GM11168 (cell line): ENCODE measurements around the gene DOK6.
"Not testable (repeated sequence)": the region's sequence is repeated elsewhere in the genome, so short reads cannot be mapped to it uniquely, and the experiment has no call there.

Experiments
- in situ Hi-C: fragments of 300-500 bp; cut with MboI; formaldehyde crosslinking; loops from one replicate; pipeline ENCODE4 v1.12.0; 2022; ENCODE audit warnings: low sequenced_read_pairs; ENCODE audit not compliant: unreplicated experiment

The DOK6 gene

DNA sequence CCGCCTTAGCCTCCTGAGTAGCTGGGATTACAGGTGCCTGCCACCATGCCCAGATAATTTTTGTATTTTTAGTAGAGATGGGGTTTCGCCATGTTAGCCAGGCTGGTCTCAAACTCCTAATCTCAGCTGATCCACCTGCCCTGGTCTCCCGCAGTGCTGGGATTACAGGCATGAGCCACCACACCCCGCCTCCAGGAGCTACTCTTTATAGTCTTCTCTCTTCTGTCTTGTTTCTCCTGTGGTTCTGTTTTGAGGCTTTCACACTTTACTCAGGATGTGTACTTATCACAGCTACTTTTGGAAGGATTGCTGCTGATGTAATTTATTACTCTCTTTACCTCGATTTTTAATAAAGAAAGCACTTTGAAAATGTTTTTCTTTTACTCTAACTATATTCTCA, 261.4 kb downstream of the DOK6 start:
- in situ Hi-C loops: not testable (repeated sequence)

DNA sequence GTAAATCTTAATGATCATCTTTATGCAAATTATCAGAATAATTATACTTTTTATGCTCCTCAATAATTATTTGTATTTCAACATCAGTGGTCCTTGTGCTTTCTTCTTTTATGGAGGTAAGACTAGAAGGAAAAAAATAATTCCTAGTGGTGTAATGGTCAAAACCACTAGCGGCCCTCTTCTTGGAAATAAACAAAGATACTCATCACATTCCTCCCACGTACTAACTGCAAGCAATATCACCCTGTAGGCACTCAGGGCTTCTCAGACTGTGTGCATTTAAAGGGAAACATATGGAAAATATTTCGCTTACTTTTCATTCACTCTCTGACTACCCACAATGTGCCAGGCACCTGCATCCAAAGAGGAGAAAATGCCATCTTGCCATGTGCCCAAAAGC, 263.7 kb downstream of the DOK6 start:
- in situ Hi-C loops: no loop called here

- in situ Hi-C loops: no loop called here
Observed at GRCh38 chr18:69674292-69674877, 273.7 kb downstream of the DOK6 start.

DNA sequence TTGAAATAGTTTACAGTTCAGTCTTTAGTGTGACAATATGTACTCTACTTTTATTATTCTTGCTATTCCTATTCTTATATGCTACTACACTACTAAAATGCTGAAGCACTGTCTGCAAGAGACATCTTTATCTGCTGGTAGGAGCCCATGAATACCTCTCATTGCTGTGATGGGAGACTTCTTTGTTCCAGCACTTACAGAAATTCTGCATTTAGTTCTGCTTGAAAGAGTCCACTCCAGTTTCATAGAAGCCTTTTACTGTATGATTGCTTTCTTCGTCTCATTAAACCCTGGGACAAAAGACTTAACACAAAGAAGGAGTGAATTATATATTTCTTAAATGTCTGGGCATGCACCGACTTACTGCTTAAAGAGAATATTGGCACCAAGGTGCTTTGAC, 274.3 kb downstream of the DOK6 start:
- in situ Hi-C loops: no loop called here

GRCh38 chr18:69677595-69677994, 276.9 kb downstream of the DOK6 start:
- in situ Hi-C loops: no loop called here

- in situ Hi-C loops: no loop called here
Observed at GRCh38 chr18:69680123-69680522, 279.4 kb downstream of the DOK6 start.

DNA sequence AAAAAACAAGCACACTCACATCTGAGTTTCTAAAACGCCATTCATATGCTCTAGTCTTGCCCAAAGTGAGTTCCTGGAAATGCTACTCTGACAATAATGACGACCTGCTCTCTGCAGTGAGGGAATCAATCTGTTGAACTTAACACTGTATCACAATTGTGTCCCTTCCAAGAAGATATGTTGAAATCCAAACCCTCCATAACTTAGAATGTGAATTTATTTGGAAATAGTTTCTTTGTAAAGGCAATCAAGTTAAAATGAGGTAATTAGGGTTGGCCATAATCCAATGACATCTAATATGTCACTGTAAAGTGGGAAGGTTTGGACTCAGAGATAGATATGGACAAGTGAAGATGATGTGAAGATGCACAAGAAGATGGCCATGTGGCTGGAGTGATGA, 282.5 kb downstream of the DOK6 start:
- in situ Hi-C loops: no loop called here

GRCh38 chr18:69684789-69685188, 284.1 kb downstream of the DOK6 start:
- in situ Hi-C loops: no loop called here

- in situ Hi-C loops: no loop called here
Observed at GRCh38 chr18:69686861-69687260, 286.2 kb downstream of the DOK6 start.

GRCh38 chr18:69689121-69689759, 288.6 kb downstream of the DOK6 start:
- in situ Hi-C loops: no loop called here

GRCh38 chr18:69691008-69691760, 290.5 kb downstream of the DOK6 start:
- in situ Hi-C loops: no loop called here

DNA sequence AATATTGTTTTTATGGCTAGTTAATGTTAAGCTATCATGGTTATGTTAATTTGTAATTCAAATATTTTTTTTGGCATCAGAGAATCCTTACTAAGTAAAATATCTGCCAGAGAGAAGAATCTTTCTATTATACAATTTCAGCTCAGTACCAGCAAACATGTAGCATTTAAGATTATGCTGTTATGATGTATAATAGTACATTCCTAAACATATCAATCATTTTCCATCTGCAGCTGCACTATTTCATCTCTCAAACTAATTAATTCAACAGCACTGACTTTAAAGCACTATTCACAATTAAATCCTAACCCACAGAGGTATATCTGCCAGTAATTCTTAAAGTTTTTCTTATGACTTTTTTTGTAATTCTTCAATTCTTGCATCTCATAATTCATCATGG, 296.4 kb downstream of the DOK6 start:
- in situ Hi-C loops: no loop called here

- in situ Hi-C loops: no loop called here
Observed at GRCh38 chr18:69697689-69698088, 297.0 kb downstream of the DOK6 start.

DNA sequence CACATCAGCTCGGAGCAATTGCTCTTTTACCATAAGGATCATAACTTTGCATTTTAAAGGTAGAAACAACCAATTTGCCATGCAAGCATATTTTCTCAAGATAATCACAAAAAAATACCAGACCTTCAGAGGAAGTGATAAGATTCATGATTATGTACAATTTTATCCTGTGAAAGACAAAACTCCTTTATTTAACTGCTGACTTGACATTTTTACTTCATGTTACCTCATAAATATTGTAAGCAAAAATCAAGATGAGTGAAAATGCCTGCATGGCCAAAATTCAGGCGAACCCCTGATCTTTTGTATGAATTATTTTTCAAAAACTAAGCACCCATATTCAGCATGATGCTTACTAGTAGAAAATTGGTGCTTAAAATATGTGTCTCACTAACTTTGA, 300.6 kb downstream of the DOK6 start:
- in situ Hi-C loops: no loop called here

DNA sequence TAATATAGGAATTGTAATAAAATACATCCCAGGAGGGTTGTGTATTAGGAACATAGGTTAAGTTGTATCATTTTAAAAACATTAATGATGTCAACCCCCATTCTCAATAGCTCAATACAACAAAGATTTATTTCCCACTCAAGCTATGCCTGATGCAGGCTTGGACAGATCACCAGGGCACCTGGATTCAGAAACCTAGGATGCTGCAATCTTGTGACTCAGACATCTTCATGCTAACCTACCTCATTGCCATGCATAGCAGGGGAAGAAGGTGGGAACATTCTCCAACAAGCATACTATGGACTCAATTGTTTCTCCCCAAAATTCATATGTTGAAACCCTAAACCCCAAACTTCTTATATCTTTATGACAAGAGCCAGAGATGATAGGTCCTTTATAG, 302.8 kb downstream of the DOK6 start:
- in situ Hi-C loops: no loop called here

DNA sequence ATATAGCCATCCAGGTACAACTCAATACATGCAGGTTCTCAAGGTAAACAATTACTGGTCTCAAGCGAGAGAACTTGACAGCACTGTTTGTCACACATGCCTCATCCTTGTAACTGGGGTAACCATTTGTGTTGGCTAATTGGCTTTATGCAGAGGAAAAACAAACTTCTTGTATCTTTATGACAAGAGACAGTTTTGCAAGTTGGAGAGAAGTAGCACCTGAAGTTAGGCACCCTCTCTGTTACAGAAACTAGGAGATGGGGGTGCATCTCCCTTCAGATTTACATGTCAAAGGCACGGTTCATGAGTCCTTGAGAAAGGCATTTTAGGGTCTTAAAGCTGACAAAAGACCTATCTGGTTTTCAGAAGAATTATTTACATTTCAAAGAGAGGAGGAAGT, 305.3 kb downstream of the DOK6 start:
- in situ Hi-C loops: no loop called here

- in situ Hi-C loops: no loop called here
Observed at GRCh38 chr18:69708844-69709243, 308.2 kb downstream of the DOK6 start.

GRCh38 chr18:69715191-69715795, 314.6 kb downstream of the DOK6 start:
- in situ Hi-C loops: no loop called here

DNA sequence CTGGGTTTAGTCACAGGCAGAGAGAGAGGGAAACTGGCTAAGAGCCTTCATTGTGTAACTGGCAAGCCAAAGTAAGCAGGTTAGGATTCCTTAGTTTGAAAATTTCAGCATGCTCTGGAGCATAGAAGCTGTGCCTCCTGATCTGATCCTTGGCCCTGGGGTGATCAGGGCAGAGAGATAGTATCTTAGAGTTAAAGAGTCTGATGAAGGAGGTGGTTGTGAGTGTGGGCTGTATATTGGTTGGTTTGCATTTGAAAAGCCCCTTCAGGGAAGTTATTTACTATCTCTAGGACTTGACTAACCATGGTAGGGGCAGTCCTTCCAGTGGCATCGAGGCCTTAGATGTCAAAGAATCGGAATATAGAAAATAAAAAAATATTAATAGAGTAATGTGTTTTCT, 316.9 kb downstream of the DOK6 start:
- in situ Hi-C loops: no loop called here

GRCh38 chr18:69718912-69719547, 318.3 kb downstream of the DOK6 start:
- in situ Hi-C loops: no loop called here

DNA sequence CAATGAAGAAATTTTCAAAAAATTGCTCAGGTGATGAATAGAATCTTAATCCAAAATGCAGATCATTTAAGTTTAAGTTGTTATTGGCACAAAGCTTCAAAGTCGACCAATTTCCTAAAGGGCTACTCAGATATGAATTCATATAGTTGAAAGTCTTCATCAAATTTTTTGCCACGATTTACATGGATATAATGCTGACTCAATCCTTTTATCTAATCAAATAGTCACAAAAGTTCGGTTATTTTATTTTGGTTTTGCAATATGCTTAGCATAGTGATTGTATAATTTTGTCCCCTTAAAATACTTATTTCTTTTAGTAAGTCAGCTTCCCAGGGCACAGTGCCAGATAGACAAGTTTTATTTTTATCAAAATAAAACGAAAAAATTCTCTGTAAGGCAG, 319.7 kb downstream of the DOK6 start:
- in situ Hi-C loops: no loop called here
